ENCODE data around the gene KIF2C. TPM values are rescaled to one million over a fixed set of nuclear protein-coding genes. Genes with fewer than 3 reads are reported as not detected.

KIF2C gene
- total and polyA plus RNA-seq, 2 of the 4 experiments (the other 2 are of a cell fraction): 31.6 to 45.0 TPM

DNA sequence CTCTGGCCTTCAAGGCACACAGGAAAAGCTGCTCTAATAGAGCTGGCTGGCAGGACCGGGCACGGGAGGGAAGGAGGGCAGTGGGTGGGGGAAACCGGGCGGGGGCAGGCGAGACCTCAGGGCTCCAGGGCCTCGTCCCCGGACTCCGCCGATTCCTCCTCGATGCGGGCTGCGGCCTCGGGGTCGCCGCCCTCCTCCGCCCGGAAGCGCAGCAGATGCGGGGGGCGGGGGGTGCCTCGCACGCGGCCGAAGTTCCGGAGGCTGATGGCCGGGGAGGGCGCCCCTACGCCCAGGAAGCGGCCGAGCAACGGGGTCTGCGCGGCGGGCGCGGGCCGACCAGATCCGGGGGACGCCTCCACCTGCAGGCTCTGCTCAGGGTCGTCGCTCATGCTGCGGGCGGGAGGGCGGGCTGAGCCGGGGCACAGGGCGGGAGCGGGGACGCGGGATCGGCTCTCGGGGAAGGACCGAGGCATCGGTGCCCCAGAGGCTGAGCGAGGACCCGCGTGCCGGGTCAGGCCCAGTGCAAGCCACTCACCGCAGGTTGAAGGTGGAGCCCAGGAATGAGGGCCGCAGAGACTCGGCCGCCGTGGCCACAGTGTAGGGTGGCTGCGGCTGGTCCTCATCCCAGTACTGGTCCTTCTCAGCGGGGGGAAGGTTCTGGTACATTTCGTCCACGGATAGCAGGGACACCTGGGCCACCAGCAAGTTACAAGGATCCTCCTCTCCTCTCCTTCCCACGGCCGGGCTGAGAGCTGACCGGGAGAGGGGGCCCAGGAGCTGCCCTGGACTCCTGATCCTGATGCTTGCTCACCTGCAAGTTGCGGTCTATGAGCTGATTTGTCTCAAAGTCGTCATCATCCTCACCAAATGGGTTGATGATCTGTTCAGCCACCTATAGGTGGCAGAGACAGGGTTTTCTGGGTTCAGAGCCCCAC, 44.7 kb downstream of the KIF2C start:
- Histone ChIP-seq H3K23ac (ENCODE audit: low read depth, low read length) (0 out of 2 replicates have a peak overlapping the region, but pooled peaks have one; percentile 42), H3K9me1 (ENCODE audit: insufficient read depth, low read length) (peaks cover 8% of the 10 kb centered on the region; the same call in 1 of the 2 replicates), H4K8ac (ENCODE audit: low read depth in 2 of 2, low read length in 2 of 2) (peak overlapping the region; percentile 33 to 82; a peak in 2 of 4 replicates), H4K20me1 (ENCODE audit: insufficient read depth, low read length) (0 out of 2 replicates have a peak, but pooled peaks cover 15% of the 10 kb centered on the region), H3K4me1 (ENCODE audit: control insufficient read depth, insufficient read depth, low read length) (peaks cover 8% of the 10 kb centered on the region; the same call in 1 of the 2 replicates), H3K36me3 (ENCODE audit: control insufficient read depth, insufficient read depth, low read length) (peaks cover 15% of the 10 kb centered on the region), H3K14ac (replicated peaks; ENCODE audit: low read depth, low read length) (no peak overlapping the region), H2BK5ac (ENCODE audit: low read depth, low read length, poor library complexity, severe bottlenecking) (no peak overlapping the region), H2BK15ac (ENCODE audit: low read depth, low read length) (no peak overlapping the region), H3K79me1 (ENCODE audit: low read depth in 1 of 2, low read length in 2 of 2) (peaks cover 0 to 18% of the 10 kb centered on the region in 2 experiments; a peak in 2 of 4 replicates), H2BK20ac (ENCODE audit: low read depth, low read length) (no peak overlapping the region), H3K4ac (ENCODE audit: low read depth, low read length) (no peak overlapping the region), H3K4me2 (ENCODE audit: low read depth, low read length) (peak overlapping the region; percentile 38; the same call in 1 of the 2 replicates), H2BK120ac (ENCODE audit: low read depth, low read length) (no peak overlapping the region), H2AFZ (replicated peaks; ENCODE audit: low read length, poor library complexity) (peak overlapping the region; percentile 77), H3K18ac (ENCODE audit: low read depth, low read length) (peak overlapping the region; percentile 7; the same call in 1 of the 2 replicates), H4K5ac (ENCODE audit: low read depth, low read length) (peak overlapping the region; percentile 91), H3K27me3 (ENCODE audit: control insufficient read depth, insufficient read depth, low read length) (no peaks in the 10 kb centered on the region; the same call in 1 of the 2 replicates), H3K27ac (ENCODE audit: insufficient read depth, low read length) (no peak overlapping the region), H4K91ac (ENCODE audit: insufficient read depth, low read depth, low read length) (no peak overlapping the region; the same call in 1 of the 2 replicates), H2AK9ac (replicated peaks; ENCODE audit: low read depth, low read length, poor library complexity) (peak overlapping the region; percentile 66), H3K56ac (ENCODE audit: extremely low read depth, insufficient read depth, low read length) (no peak overlapping the region), H3K9me3 (ENCODE audit: control insufficient read depth, insufficient read depth, low read length) (no peaks in the 10 kb centered on the region), H3K4me3 (ENCODE audit: insufficient read depth, low read depth, low read length) (no peak overlapping the region; the same call in 1 of the 2 replicates), H2AK5ac (ENCODE audit: low read depth, low read length) (0 out of 2 replicates have a peak overlapping the region, but pooled peaks have one; percentile 43), H3K9ac (ENCODE audit: low read depth, low read length) (no peak overlapping the region)
- dilution Hi-C loops (cut with HindIII; ENCODE audit: low sequenced_read_pairs, unreplicated experiment) (no loop called here), intact Hi-C loops (cut with micrococcal nuclease) (no loop called here), in situ Hi-C loops (cut with MboI; ENCODE audit: low sequenced_read_pairs) (no loop called here)
- CTCF ChIA-PET: interaction anchor here (0.6 kb wide), 1 partner anchor 185 kb away, joined by 11 read pairs; no protein-coding TSS in a partner anchor
- BruUV-seq (replicated peaks): no TSS peak
- TF ChIP-seq CEBPB (IDR thresholded peaks at IDR 0.05; ENCODE audit: low read depth, low read length) (no peak), CHD1 (IDR thresholded peaks at IDR 0.05; ENCODE audit: low read depth, low read length) (no peak), BHLHE40 (IDR thresholded peaks at IDR 0.05; ENCODE audit: low read depth, low read length) (no peak), MAZ (IDR thresholded peaks at IDR 0.05; ENCODE audit: borderline replicate concordance, low read depth, low read length) (no peak), RFX5 (IDR thresholded peaks at IDR 0.05; ENCODE audit: low read depth, low read length) (no peak)
- TF ChIP-seq, protein P1, sequence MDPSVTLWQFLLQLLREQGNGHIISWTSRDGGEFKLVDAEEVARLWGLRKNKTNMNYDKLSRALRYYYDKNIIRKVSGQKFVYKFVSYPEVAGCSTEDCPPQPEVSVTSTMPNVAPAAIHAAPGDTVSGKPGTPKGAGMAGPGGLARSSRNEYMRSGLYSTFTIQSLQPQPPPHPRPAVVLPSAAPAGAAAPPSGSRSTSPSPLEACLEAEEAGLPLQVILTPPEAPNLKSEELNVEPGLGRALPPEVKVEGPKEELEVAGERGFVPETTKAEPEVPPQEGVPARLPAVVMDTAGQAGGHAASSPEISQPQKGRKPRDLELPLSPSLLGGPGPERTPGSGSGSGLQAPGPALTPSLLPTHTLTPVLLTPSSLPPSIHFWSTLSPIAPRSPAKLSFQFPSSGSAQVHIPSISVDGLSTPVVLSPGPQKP (IDR thresholded peaks at IDR 0.05; ENCODE audit: borderline replicate concordance, low read depth, low read length): no peak
- peak; percentile 11 for ATAC-seq (ENCODE audit: low read depth)
- no peak for DNase-seq
- 3% methylated on average over 6 of the region's 71 CpGs; no CpG with 5 or more reads in 1 of the 2 experiments for WGBS, 2 experiments (ENCODE audit: extremely low coverage in 2 of 2, insufficient read length in 1 of 2)
- POLR2A ChIA-PET (ENCODE audit: unreplicated experiment): interaction anchor here (0.5 to 1.3 kb wide), 2 partner anchors 9 to 195 kb away, joined by 5 to 13 read pairs; no protein-coding TSS in a partner anchor

All from IMR-90 (cell line).